Prostate gland (tissue), 1 donor: ENCODE measurements around the gene ACACA.

Experiments
- POLR2A ChIP-seq: fragments of 450-650 bp; IDR thresholded peaks from one replicate; pipeline ENCODE4 v1.6.1; 2016; ENCODE audit warnings: antibody characterized with exemption, mild to moderate bottlenecking
- POLR2AphosphoS5 ChIP-seq: sonication (generic); formaldehyde crosslinking; IDR thresholded peaks from one replicate; pipeline ENCODE4 v1.6.1; 2017; ENCODE audit warnings: antibody characterized with exemption

DNA sequence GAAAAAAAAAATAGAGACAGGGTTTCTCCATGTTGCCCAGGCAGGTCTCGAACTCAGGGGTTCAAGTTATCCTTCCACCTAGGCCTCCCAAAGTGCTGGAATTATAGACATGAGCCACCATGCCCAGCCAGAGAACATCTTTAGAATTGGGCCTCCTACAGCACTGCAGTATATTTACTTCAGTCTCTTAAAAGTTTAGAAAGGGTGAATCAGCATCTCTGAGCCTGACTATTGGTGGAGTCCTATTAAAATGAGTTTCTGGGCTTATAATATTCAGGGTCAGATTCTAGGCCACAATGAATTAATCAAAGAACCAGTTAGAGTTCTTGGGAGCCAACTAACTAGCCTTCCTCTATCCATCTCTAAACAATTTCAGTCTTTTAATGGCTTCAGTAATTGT lies 22.8 kb upstream of the ACACA start:
- TF ChIP-seq POLR2AphosphoS5 (no peak), POLR2A (no peak)
